ENCODE data around the gene PTPN18.

PTPN18 gene

GRCh38 chr2:130368786-130369185 lies 12.9 kb downstream of the PTPN18 start:
- DNase-seq, result no peak

DNA sequence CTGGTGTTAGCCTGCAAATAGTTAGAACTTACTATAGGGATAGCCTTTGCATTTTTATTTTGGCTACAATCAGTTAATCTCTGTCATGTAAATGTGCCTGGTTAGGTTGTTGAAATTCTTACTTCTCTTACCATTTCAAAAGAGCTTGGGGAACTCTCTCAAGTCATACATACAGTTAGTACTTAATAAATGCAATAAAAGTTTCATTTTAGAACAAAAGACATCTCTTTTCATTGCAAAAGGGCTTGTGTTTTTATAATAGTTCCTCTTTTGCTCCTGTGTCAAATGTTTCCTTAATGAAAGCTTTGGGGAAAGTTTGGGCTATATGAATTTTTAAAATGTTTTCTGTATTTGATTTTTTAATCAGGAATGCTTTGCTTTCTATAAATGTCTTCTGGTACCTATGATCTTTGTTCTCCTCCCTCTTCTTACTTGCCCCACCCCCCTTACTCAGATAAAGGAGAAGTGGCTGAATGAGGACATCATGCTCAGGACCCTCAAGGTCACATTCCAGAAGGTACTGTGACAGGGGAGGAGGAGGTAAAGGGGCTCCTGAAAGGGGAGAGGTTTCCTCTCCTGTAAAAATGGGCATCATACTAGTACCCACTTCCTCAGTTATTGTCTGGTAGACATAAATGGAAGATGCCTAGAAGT lies 13.6 kb downstream of the PTPN18 start:
- no peak for DNase-seq

- DNase-seq, result no peak
These were observed 14.1 kb downstream of the PTPN18 start for GRCh38 chr2:130369965-130370341.

DNA sequence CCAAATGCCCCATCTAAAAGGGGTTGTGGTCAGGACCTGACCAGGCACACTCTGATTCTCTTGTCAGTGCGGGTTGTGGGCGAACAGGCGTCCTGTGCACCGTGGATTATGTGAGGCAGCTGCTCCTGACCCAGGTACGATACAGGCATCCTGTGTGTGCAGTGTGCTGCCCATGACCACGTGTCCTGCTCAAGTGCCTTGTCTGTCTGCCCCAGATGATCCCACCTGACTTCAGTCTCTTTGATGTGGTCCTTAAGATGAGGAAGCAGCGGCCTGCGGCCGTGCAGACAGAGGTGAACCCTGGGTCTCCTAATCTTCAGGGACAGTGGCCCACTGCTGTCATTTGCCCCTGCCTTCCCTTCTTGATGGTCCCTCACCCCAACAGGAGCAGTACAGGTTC lies 14.6 kb downstream of the PTPN18 start:
- no peak for DNase-seq

DNA sequence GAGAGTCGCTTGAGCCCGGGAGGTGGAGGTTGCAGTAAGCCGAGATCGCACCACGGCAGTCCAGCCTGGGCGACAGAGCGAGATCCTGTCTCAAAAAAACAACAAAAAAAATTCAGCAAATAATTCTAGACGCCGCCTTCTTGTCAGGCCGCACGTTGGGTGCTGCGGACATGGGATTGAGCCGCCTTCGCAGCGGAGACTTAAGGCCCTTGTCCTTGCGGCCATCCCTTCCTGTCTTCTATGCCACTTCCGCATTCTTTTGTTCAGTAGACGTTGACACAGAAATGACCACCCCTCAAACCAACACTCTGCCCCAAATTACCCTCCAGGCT lies 15.8 kb downstream of the PTPN18 start:
- DNase-seq, result peak in 2 of 3 experiments; percentile 84

DNA sequence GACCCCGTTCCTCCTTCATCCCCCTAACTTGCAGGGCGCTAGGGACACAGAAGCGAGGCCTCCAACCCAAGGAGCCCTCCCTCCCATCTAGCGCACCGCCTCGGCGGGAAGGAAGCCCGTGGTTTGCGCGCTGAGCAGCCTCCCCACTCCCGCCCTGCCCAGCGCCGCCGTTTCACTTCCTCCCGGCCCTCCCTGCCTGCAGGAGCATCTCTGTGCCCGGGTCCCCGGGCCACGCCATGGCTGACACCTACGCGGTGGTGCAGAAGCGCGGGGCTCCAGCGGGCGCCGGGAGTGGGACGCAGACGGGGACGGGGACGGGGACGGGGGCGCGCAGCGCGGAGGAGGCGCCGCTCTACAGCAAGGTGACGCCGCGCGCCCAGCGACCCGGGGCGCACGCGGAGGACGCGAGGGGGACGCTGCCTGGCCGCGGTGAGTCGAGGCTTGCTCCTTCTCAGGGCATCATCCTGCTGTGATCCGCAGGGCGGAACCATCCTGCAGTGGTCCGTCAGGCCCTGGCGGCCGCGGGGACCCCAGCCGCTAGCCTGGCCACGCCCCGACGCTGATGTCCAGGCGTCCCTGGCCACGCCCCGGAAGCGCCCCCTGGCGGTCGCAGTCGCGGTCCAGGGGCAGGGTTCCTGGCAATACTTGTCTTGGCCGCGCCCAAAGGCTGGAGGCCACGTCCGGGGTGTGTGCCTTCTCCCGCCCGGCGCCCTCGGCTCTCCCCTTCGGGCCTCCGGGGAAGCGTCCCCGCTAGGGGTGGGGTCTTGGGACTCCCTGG lies 16.4 kb downstream of the PTPN18 start:
- DNase-seq, result peak; percentile 79 to 92 (median 91)

- no peak for DNase-seq
These were observed 17.3 kb downstream of the PTPN18 start for GRCh38 chr2:130372833-130373807.

DNA sequence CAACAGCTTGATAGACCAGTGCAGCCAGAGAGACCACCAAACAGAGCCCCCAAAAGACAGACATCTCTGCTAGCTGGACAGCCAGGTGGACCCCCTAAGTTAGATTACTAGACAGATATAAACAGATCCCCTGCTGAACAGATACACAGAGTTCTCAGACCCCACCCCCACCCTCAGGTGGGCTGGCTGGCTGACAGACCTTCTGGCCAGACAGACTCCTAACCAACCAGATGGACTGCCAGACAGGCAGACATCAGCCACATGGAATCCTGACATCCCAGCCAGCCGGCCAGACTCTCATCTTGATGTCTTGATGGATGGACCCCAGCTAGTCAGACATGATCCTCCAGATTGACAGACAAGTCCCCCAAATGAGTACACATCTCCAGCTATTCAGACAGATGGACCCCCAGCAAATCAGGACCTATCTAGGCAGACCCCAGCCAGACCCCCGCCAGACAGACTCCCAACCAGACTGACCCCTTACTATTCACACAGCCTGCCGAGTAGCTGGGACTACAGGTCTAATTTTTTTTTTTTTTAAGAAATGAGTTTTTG lies 18.0 kb downstream of the PTPN18 start:
- DNase-seq, result no peak

GRCh38 chr2:130374587-130375290 lies 18.9 kb downstream of the PTPN18 start:
- no peak for DNase-seq

- DNase-seq, result no peak
These were observed 19.7 kb downstream of the PTPN18 start for GRCh38 chr2:130375291-130376266.

- no peak for DNase-seq
These were observed 20.8 kb downstream of the PTPN18 start for GRCh38 chr2:130376433-130377293.

- DNase-seq, result no peak
These were observed 21.6 kb downstream of the PTPN18 start for GRCh38 chr2:130377491-130377890.

GRCh38 chr2:130378206-130378897 lies 22.5 kb downstream of the PTPN18 start:
- DNase-seq, result no peak

GRCh38 chr2:130378898-130379214 lies 23.0 kb downstream of the PTPN18 start:
- no peak for DNase-seq

DNA sequence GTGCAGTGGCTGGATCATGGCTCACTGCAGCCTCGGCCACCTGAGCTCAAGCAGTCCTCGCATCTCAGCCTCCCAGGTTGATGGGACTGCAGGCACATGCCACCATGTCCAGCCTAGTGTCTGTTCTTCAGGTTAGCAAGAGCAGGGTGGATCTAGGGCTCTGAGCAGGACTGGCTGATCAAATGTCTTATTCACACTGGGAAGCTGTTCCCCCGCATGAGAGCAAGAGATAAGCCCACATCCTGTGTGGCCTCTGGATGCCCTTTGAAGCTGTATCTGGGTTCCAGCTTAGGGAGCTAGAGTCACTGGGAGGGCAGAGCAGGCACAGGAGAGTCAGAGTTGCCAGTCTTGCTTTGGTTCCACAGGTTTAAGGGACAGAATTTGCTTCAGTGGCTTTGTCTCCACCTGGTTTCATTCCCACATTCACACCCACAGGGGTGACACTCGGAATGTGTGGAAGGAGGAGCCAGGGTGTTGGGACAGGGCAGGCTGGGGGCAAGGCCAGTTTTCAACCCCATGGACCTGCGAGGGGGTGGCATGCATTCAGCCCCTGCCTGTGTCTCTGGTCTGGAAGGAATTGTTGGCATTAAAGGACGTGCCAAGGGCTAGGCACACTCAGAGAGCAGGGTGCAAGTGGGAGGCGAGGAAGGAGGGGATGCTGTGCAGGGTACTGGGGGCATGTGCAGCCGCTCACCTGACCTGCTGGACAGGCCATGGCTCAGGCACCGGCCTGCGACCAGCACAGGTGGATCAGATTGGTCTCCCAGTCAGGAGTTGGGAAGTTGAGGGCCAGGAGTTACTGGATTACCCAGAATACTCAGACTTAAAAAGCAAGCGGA lies 24.5 kb downstream of the PTPN18 start:
- DNase-seq, result no peak

DNA sequence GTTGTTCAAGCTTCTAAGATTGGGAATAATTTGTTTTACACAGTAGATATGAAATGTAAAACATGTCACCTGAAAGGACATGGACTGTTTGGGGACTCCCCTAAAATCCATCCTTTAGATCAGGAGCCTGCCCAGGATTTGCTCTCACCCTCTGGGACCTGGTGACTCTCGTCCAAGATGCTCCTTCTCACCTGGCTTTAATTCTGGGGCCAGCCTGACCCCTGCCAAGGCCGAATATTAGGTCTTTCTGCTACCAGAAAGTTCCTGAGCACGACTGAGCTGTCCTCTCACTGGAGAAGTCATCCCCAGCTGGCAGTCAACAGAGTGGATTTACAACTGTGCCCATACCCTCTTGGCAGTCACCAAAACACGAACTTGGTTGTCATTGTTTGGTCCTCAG lies 25.3 kb downstream of the PTPN18 start:
- no peak for DNase-seq

DNA sequence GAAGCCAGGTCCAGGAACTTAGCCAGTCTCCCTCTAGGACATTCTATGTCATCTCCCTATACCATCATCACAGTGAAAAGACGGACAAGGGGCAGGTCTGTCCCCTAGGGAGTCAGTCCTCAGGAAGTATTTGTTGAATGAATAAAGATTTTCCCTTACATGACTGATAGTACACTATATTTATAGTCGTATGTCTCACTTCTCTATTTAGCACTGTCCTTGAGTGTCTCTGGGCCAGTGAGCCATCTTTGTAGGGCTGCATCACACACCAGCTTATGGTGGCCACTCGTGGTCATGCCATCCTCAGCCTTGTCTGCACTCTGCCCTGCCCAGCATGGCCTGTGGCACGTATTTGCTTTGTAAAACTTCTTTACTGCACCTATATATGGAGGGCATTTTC lies 25.8 kb downstream of the PTPN18 start:
- no peak for DNase-seq

DNA sequence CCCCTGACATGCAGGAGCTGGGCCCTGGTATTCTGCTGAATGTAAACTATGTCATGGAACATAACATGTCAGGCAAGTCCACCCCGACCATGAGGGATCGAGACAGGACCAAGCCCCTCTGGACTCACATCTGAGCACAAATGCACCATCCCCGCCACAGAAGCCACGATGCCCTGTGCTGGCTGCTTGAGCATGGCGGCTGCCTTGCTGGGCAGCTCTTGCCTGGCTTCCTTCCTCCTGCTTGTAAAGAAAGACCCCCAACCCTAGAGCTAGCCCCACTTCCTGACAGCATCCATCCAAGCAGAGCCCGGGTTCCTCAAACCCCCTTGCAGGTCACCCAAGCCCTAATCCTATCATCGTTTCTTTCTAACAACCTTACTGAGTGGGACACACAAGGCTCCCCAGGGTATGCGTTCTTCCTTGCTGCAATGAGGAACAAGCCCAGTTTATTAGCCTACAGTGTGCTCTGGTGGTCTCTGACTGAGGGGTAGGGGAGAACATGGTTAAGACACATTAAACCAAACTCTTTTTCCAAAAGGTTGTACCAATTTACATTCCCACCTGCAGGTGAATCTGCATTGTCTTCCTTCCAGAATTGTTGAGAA lies 26.6 kb downstream of the PTPN18 start:
- no peak for DNase-seq

Data from NCI-H1417 (cell line).